ENCODE data around the gene ECM2. TPM values are rescaled to one million over a fixed set of nuclear protein-coding genes. Genes with fewer than 3 reads are reported as not detected.

The ECM2 gene
- total RNA-seq, 1 experiment from 2014 or later: not detected

DNA sequence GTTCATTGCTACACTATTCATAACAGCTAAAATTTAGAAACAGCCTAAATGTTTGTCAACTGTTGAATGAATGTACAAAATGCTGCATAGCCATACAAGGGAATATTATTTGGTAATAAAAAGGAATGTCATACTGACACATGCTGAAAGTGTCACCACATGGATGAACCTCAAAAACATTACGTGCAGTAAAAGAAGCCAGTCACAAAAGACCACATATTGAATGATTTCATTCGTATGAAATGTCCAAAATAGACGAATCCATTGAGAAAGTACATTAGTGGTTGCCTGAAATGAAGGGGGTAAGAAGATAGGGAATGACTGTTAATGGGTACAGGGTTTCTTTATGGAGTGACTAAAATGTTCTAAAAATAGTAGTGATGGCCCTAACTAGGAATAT is 11.6 kb upstream of the ECM2 start:
- H2AFZ ChIP-seq (ENCODE audit: low read length): no peak overlapping the region
- H3K23ac ChIP-seq (ENCODE audit: insufficient read length, low read depth, low read length): no peak overlapping the region
- DNase-seq: no peak
- H3K79me1 ChIP-seq (ENCODE audit: insufficient read depth, low read depth, low read length, poor library complexity, severe bottlenecking): no peaks in the 10 kb centered on the region
- H3T11ph ChIP-seq (ENCODE audit: low read length): no peak overlapping the region
- H3K4me1 ChIP-seq (ENCODE audit: insufficient read depth, low read length): no peaks in the 10 kb centered on the region
- peaks cover 0 to 2% of the 10 kb centered on the region in 2 experiments; a peak in 1 of 4 replicates for H3K4me1 Mint-ChIP-seq
- no peak overlapping the region for H4K8ac ChIP-seq (replicated peaks; ENCODE audit: insufficient read length, low read depth, low read length)
- no peaks in the 10 kb centered on the region for H3K27me3 ChIP-seq (ENCODE audit: insufficient read depth, low read length)
- H3K79me2 ChIP-seq (ENCODE audit: insufficient read depth, low read length): no peaks in the 10 kb centered on the region
- H3K9me3 ChIP-seq (ENCODE audit: control insufficient read depth, low read depth, low read length): no peaks in the 10 kb centered on the region
- H3K56ac ChIP-seq (ENCODE audit: insufficient read length, low read depth, low read length): no peak overlapping the region
- H3K4ac ChIP-seq (ENCODE audit: low read depth, low read length): no peak overlapping the region
- WGBS (ENCODE audit: extremely low coverage, insufficient read length, low lambda C conversion rate): no CpG with 5 or more reads among the region's 3 CpGs
- no peaks in the 10 kb centered on the region for H3K23me2 ChIP-seq (ENCODE audit: insufficient read length, low read depth, low read length, poor library complexity, severe bottlenecking)
- no peak overlapping the region for H3K14ac ChIP-seq (ENCODE audit: insufficient read depth, low read length)
- H3K18ac ChIP-seq (ENCODE audit: insufficient read length, low read depth, low read length): no peak overlapping the region
- no peak overlapping the region for H2BK120ac ChIP-seq (ENCODE audit: low read depth, low read length, poor library complexity, severe bottlenecking)
- peaks cover 0 to 7% (median 0%) of the 10 kb centered on the region in 3 experiments; a peak in 1 of 7 replicates for H3K36me3 Mint-ChIP-seq (ENCODE audit: insufficient read depth in 1 of 3, low read depth in 3 of 3)
- H3K27me3 Mint-ChIP-seq (ENCODE audit: low read depth): no peaks in the 10 kb centered on the region
- no peak overlapping the region for H2BK12ac ChIP-seq (ENCODE audit: insufficient read length, low read depth, low read length)
- no peak overlapping the region for H4K91ac ChIP-seq (ENCODE audit: insufficient read length, low read depth, low read length)
- H3K27ac ChIP-seq (ENCODE audit: insufficient read length, low read depth, low read length): no peak overlapping the region
- no peaks in the 10 kb centered on the region for H4K20me1 ChIP-seq (ENCODE audit: control insufficient read depth, insufficient read depth, insufficient read length)
- no peak overlapping the region for H3K4me2 ChIP-seq (ENCODE audit: insufficient read depth, insufficient read length, low read length)
- no peak overlapping the region for H3K9ac ChIP-seq (ENCODE audit: extremely low read depth, insufficient read length, low read length)
- TF ChIP-seq, protein P1, sequence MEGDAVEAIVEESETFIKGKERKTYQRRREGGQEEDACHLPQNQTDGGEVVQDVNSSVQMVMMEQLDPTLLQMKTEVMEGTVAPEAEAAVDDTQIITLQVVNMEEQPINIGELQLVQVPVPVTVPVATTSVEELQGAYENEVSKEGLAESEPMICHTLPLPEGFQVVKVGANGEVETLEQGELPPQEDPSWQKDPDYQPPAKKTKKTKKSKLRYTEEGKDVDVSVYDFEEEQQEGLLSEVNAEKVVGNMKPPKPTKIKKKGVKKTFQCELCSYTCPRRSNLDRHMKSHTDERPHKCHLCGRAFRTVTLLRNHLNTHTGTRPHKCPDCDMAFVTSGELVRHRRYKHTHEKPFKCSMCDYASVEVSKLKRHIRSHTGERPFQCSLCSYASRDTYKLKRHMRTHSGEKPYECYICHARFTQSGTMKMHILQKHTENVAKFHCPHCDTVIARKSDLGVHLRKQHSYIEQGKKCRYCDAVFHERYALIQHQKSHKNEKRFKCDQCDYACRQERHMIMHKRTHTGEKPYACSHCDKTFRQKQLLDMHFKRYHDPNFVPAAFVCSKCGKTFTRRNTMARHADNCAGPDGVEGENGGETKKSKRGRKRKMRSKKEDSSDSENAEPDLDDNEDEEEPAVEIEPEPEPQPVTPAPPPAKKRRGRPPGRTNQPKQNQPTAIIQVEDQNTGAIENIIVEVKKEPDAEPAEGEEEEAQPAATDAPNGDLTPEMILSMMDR (conservative IDR thresholded peaks at IDR 0.05): no peak
- no peak overlapping the region for H3K27ac Mint-ChIP-seq
- H2BK15ac ChIP-seq (ENCODE audit: low read depth, low read length): no peak overlapping the region
- H4K5ac ChIP-seq (ENCODE audit: insufficient read length, low read depth, low read length): no peak overlapping the region
- no peak overlapping the region for H2BK5ac ChIP-seq (ENCODE audit: insufficient read length, low read length)
- no peak overlapping the region for H2BK20ac ChIP-seq (ENCODE audit: low read depth, low read length, poor library complexity, severe bottlenecking)
- H3K4me3 Mint-ChIP-seq: no peak overlapping the region
- H2AK5ac ChIP-seq (ENCODE audit: insufficient read length, low read length): no peak overlapping the region
- H3K9me3 Mint-ChIP-seq: peaks cover 0 to 2% of the 10 kb centered on the region in 2 experiments; a peak in 1 of 5 replicates
